GM18517 (cell line): ENCODE results near the gene RNASE8.
A peak's percentile ranks its signal among the peaks of the same experiment; 100 is the strongest.

Source experiments
- ATAC-seq: cut with Tn5 transposase; IDR thresholded peaks from one replicate; pipeline ENCODE4 v1.9.1; 2021; ENCODE audit warnings: mild to moderate bottlenecking, moderate library complexity; ENCODE audit not compliant: unreplicated experiment

RNASE8 gene

DNA sequence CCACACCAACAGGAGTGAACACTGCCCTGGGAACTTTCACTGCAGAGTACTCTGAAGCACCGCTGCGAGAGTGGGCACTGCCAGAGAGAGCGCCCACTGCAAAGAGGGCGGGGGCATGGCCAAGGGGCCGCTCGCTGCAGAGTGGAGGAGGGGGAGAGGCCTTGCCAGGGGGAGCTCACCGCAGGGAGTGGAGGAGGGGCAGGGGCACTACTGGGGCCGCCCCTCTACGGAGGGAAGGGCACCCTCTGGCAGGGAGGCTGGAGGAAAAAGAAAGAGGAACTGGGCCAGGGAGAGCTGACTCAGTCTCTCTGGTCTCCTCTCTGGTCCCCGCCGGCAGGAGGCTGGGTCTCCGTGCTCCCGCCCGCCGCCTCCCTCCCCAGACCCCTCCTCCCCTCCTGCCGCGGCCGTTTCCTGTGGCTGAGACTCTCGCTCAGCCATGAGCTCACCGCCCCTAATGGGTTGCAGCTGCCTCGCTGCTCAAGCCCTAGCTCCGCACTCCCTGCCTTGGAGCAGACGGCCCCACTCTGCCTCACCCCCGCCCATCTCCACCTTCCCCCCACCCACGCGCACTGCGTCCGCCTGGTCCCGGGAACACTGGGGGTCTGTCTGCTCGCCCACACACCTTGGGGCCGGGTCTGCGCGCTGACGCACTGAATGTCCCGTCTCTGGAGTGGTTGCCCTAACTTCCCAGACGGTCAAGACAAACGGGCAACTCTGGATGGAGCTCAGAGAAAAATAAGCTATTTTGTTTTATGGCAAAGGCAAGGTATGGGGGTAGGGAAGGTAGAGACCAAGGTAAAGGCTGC, 13.8 kb downstream of the RNASE8 start:
- peak; percentile 73 for ATAC-seq

DNA sequence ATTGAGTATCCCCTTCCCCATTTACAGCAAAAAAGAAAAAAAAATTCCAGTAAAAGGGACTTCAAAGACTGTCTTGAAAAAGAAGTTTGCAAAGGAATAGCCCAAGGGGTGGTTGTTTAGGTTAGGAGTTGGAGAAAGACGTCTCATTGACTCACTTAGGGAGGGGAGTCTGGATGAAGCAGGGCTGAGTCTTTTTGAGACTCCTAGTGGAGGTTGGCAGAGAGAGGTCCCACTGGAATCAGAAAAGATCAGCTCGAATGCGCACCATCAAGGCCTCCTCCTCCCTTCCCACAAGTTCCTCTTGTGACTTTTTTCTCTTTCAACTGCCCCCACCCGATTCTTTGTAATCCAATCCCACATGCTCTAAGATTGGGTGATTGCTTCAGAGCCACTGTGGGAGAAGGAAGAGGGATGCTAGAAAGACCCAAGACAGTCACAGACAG, 14.4 kb downstream of the RNASE8 start:
- ATAC-seq = no peak

DNA sequence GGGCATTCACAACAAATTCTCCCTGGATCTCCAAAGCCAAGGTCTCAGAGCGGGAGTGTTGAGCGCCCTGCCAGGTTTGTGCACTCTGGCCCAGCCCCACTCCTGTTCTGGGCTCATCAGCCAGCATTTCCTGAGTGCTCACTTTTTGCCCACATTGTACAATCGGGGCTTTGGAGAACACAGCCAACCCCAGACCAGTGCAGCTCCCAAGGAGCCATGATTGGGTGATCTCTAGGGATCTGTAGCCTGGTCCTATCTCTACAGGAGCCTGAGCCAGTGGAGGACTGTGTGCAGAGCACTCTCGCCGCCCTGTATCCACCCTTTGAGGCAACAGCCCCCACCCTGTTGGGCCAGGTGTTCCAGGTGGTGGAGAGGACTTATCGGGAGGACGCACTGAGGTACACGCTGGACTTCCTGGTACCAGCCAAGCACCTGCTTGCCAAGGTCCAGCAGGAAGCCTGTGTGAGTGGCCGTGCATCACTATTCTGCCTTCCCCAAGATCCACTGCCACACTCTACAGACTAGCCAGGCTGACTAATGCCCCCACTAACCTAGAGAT, 15.2 kb downstream of the RNASE8 start:
- no peak for ATAC-seq

DNA sequence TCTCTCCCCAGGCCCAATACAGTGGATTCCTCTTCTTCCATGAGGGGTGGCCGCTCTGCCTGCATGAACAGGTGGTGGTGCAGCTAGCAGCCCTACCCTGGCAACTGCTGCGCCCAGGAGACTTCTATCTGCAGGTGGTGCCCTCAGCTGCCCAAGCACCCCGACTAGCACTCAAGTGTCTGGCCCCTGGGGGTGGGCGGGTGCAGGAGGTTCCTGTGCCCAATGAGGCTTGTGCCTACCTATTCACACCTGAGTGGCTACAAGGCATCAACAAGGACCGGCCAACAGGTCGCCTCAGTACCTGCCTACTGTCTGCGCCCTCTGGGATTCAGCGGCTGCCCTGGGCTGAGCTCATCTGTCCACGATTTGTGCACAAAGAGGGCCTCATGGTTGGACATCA, 16.3 kb downstream of the RNASE8 start:
- no peak for ATAC-seq

DNA sequence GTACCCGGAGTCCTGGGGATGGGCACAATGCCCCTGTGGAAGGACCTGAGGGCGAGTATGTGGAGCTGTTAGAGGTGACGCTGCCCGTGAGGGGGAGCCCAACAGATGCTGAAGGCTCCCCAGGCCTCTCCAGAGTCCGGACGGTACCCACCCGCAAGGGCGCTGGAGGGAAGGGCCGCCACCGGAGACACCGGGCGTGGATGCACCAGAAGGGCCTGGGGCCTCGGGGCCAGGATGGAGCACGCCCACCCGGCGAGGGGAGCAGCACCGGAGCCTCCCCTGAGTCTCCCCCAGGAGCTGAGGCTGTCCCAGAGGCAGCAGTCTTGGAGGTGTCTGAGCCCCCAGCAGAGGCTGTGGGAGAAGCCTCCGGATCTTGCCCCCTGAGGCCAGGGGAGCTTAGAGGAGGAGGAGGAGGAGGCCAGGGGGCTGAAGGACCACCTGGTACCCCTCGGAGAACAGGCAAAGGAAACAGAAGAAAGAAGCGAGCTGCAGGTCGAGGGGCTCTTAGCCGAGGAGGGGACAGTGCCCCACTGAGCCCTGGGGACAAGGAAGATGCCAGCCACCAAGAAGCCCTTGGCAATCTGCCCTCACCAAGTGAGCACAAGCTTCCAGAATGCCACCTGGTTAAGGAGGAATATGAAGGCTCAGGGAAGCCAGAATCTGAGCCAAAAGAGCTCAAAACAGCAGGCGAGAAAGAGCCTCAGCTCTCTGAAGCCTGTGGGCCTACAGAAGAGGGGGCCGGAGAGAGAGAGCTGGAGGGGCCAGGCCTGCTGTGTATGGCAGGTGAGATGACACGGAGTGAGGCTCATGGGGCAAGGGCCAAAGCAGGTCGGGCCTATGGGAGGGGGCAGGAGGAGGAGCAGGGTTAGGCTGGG, 17.0 kb downstream of the RNASE8 start:
- ATAC-seq = no peak

DNA sequence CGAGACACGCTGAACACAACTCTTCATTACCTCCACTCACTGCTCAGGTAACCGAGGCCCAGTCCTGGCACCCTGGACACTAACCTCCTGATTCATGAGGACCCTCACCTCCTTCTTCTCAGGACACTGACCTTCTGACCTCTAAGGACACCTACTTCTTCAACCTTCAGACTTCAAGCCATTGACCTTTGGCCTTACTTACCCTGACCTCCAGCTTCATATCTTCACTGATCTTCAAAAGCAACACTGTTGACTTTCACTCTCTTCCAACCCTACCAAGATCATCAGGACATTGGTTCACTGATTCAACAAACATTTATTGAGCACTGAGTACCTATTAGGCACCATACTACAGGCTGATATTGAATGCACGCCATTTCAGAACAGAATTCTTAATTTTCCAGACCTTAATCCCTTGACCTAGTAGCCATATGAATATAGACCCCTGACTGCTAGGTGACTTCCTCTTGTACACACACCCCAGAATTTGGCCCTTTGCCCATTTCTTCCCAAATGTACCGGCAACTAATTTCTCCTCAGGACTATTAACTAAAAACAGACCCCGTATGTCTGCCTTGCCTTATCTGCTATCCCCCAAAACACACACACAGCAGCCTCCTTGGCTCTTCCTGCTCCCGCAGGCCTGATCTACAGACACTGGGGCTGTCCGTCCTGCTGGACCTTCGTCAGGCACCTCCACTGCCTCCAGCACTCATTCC, 18.3 kb downstream of the RNASE8 start:
- ATAC-seq = no peak

DNA sequence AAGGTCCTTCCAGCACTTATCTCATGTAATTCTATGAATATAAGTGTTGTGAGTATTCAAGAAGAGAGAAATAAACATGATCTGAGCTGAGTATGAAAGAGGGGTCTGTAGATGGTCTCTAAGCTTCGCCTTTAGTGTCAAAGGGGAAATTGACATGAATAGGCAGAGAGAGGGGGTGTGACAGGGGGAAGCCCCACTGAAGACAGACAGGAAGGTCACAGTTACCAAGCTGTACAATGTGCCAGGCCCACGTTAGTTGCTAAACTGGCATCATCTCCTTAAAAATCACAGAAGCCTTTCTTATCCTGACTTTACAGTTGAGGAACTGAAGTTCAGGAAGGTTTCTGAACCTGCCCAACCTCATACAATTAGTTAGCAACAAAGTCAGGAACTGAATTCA, 20.1 kb downstream of the RNASE8 start:
- no peak for ATAC-seq

DNA sequence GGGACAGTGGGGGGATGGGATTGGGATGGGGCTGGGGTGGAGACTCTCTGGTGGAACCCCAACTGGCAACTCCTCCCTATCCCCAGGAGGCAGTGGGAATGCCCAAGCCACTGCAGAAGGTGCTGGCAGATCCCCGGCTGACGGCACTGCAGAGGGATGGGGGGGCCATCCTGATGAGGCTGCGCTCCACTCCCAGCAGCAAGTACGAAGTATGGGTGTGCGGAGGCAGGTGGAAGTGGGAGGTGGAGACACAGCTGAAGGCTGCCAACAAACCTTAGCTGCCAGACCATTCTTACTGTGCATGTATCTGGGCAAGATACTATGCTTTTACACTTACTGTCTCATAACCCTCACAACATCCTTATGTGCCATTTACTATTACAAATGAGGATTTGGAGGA, 20.7 kb downstream of the RNASE8 start:
- ATAC-seq = no peak

DNA sequence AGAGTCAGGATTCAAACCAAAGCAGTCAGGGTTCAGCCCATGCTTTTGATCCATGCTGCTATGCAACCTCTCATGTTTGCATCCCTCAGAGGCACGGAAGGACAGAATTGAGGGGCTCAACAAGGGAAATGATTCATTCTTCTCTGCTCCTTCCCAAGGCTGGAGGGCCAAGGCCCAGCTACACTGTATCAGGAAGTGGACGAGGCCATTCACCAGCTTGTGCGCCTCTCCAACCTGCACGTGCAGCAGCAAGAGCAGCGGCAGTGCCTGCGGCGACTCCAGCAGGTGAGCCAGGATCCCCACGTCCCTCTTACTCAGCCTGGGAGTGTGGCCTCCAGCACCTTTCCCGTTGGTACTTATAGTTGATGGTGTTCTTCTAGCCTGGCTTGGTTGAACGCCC, 21.1 kb downstream of the RNASE8 start:
- no peak for ATAC-seq

DNA sequence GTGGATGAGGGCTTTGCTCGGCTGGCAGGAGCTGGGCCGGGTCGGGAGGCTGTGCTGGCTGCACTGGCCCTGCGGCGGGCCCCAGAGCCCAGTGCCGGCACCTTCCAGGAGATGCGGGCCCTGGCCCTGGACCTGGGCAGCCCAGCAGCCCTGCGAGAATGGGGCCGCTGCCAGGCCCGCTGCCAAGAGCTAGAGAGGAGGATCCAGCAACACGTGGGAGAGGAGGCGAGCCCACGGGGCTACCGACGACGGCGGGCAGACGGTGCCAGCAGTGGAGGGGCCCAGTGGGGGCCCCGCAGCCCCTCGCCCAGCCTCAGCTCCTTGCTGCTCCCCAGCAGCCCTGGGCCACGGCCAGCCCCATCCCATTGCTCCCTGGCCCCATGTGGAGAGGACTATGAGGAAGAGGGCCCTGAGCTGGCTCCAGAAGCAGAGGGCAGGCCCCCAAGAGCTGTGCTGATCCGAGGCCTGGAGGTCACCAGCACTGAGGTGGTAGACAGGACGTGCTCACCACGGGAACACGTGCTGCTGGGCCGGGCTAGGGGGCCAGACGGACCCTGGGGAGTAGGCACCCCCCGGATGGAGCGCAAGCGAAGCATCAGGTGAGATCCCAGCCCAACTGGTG, 24.0 kb downstream of the RNASE8 start:
- ATAC-seq = no peak

DNA sequence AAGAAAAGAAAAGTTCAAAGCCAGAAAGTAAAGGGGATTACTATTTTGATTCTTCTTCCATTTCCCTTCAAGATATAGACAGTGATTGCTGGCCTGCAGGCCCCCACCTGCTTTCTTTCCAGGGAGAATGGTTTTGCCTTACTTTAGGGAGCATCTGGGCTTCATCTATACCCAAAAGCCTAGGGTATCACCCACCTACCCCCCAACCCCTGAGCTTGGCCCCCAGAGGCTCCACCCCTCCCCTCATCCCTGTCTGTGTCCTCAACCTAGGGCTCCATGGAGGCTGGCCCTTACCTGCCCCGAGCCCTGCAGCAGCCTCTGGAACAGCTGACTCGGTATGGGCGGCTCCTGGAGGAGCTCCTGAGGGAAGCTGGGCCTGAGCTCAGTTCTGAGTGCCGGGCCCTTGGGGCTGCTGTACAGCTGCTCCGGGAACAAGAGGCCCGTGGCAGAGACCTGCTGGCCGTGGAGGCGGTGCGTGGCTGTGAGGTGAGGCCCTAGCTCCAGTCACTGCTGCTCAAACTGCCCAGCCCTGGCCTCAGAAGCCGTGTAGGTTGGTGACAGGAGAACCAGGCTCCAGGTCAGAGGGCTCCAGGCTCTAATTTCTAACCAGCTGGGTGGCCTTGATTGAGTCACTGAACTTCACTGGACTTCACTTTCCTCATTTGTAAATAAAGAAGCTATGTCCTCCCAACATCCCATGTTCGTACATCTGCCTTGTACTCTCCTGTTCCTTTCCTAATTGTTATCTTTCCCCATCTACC, 26.1 kb downstream of the RNASE8 start:
- no peak for ATAC-seq

DNA sequence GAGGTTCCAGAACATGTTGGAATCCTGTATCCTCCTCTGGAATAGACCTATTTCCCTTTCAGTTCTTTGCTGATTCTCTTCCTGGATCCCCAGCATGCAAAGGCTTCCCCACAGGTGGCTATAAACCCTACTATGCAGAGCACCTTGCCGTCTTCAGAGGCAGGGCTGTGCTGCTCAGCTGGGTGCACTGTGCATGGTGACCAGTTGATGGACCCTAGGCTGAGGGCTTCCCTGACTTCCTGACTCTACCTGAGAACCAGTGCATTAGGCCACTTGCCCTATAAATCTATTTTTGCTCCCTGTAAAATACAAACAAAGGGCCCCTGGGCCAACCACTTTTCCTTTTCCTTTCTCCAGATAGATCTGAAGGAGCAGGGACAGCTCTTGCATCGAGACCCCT, 26.8 kb downstream of the RNASE8 start:
- no peak for ATAC-seq

DNA sequence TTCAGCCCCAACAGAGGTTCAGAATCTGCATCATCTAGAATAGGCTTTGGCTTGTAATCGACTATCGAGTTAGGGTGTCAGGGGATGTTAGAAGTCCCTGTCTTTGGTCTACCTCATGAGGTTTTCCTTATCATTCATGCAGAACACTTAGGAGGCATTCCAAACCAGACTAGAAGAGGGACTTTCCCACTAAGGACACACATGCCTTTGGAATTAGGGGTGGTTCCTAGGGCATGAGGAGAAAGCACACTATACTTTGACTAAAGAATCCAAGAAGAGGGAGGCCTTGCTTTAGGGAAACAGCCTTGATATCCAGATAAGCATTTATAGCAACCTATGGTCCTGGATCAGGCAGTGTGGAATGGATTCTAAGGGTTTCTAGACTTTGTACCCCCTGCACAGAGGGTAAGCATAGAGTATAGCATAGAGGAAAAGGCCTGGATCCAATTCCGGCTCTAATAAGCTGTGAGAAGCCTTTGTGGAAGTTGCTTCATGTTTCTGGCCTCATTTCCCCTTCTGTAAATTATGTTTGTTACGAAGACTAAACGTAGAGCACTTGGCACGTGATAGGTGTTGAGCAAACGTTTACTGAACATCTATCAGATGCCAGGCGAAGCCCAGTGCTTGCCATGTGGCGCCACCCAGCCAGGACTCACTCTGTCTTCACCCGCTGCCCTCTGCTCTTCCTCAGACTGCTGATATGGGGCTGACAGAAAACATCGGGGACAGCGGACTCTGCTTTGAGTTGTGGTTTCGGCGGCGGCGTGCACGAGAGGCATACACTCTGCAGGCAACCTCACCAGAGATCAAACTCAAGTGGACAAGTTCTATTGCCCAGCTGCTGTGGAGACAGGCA, 27.6 kb downstream of the RNASE8 start:
- no peak for ATAC-seq

DNA sequence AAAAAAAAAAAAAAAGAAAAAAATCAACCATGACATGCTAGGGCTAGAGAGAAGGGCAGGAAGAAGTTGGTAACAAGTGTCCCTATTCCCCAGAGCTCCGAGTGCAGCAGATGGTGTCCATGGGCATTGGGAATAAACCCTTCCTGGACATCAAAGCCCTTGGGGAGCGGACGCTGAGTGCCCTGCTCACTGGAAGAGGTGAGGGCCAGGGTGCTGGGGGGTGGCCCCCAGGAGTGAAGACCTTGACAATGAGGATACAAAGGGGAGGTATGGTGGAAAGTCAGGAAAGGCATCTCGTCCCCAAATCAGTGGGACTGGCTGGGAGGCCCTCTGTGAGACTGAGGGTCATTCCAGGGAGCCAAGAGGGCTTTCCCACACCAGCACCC, 29.3 kb downstream of the RNASE8 start:
- ATAC-seq = no peak

DNA sequence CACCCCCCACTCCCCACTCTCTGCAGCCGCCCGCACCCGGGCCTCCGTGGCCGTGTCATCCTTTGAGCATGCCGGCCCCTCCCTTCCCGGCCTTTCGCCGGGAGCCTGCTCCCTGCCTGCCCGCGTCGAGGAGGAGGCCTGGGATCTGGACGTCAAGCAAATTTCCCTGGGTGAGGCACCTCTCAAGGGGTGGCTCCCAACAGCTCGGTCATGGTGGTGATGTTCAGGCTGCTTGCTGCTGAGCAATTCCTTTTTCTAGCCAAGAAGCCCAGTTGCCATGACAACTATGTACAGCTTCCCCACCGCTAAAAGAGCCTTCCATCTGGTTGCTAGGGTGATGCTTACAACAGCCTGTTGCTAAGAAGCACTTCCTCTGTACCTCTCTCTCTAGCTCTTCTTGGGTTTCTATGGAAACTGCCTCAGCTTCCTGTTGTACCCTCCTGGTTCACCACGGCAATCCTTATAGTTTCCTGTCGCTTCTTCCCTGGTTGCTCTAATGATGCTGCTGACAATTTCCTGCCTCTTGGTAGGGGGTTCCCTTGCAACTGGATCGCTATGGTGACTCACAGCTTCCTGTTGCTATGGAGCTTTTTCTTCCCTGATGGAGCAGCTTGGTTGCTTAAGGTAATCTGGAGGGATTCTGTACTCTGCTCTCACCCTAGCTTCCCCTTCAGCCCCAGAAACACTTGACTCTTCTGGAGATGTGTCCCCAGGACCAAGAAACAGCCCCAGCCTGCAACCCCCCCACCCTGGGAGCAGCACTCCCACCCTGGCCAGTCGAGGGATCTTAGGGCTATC, 29.9 kb downstream of the RNASE8 start:
- ATAC-seq = no peak

DNA sequence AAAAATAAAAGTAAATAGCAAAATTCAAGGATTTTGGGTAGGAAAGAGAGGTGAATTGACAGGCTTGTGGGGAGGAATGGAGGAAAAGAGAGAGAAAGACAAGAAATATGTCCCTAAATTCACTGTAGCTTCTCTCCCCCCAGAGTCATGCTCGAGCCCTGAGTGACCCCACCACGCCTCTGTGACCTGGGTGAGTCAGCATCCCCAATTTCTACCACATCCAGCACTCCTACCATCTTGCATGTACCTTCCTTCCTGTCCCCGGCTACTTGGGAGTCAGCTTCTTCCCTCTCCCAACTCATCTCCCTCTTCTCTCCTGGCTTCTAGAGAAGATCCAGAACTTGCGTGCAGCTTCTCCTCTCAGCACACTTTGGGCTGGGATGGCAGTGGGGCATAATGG, 31.1 kb downstream of the RNASE8 start:
- no peak for ATAC-seq

DNA sequence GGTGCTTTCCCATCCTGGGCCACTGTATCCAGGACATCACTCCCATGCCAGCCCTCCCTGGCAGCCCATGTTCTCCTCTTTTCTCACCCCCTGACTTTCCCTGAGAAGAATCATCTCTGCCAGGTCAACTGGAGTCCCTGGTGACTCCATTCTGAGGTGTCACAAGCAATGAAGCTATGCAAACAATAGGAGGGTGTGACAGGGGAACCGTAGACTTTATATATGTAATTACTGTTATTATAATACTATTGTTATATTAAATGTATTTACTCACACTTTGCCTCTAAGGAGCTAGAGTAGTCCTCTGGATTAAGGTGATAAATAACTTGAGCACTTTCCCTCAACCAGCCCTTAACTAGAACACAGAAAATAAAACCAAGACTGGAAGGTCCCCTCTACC, 31.6 kb downstream of the RNASE8 start:
- no peak for ATAC-seq

DNA sequence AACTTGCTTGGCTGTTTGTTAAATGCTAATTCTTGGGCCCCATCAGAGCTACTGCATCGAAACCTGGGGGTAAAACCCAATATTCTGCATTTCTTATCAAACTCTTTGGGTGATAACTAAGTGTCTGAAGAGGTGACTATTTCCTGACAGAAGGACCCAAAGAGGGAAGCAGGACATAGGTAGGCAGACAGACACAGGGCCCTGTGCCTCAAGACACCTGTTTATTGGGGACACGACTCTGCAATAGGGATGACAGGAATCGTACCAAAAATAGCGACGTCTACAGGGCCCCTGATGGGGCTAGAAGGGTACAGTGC, 32.2 kb downstream of the RNASE8 start:
- no peak for ATAC-seq
